Measurements from ENCODE around the gene FAM53B.

FAM53B gene

GRCh38 chr10:124745252-124745651 is 1.1 kb upstream of the FAM53B start:
- TF ChIP-seq ZC3H10 (CRISPR knock-in tag; IDR thresholded peaks at IDR 0.05), result no peak
- TF ChIP-seq BACH2 (CRISPR knock-in tag; IDR thresholded peaks at IDR 0.05; ENCODE audit: borderline replicate concordance), result no peak
- no peak for TF ChIP-seq OSR1 (CRISPR knock-in tag; IDR thresholded peaks at IDR 0.05)
- no peak for TF ChIP-seq ZNF565 (CRISPR knock-in tag; conservative IDR thresholded peaks at IDR 0.05; ENCODE audit: low read depth)
- no peak for TF ChIP-seq ARNTL (CRISPR knock-in tag; IDR thresholded peaks at IDR 0.05; ENCODE audit: borderline replicate concordance, low read depth)
- TF ChIP-seq, protein P1, sequence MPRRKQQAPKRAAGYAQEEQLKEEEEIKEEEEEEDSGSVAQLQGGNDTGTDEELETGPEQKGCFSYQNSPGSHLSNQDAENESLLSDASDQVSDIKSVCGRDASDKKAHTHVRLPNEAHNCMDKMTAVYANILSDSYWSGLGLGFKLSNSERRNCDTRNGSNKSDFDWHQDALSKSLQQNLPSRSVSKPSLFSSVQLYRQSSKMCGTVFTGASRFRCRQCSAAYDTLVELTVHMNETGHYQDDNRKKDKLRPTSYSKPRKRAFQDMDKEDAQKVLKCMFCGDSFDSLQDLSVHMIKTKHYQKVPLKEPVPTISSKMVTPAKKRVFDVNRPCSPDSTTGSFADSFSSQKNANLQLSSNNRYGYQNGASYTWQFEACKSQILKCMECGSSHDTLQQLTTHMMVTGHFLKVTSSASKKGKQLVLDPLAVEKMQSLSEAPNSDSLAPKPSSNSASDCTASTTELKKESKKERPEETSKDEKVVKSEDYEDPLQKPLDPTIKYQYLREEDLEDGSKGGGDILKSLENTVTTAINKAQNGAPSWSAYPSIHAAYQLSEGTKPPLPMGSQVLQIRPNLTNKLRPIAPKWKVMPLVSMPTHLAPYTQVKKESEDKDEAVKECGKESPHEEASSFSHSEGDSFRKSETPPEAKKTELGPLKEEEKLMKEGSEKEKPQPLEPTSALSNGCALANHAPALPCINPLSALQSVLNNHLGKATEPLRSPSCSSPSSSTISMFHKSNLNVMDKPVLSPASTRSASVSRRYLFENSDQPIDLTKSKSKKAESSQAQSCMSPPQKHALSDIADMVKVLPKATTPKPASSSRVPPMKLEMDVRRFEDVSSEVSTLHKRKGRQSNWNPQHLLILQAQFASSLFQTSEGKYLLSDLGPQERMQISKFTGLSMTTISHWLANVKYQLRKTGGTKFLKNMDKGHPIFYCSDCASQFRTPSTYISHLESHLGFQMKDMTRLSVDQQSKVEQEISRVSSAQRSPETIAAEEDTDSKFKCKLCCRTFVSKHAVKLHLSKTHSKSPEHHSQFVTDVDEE (CRISPR knock-in tag; IDR thresholded peaks at IDR 0.05), result no peak
- TF ChIP-seq GLIS3 (CRISPR knock-in tag; IDR thresholded peaks at IDR 0.05), result no peak
- TF ChIP-seq PPARA (CRISPR knock-in tag; IDR thresholded peaks at IDR 0.05; ENCODE audit: borderline replicate concordance), result no peak
- TF ChIP-seq ZFP30 (CRISPR knock-in tag; IDR thresholded peaks at IDR 0.05), result no peak
- TF ChIP-seq ESRRG (CRISPR knock-in tag; IDR thresholded peaks at IDR 0.05), result no peak
- no peak for TF ChIP-seq SNAI2 (CRISPR knock-in tag; IDR thresholded peaks at IDR 0.05)
- TF ChIP-seq, protein P2, sequence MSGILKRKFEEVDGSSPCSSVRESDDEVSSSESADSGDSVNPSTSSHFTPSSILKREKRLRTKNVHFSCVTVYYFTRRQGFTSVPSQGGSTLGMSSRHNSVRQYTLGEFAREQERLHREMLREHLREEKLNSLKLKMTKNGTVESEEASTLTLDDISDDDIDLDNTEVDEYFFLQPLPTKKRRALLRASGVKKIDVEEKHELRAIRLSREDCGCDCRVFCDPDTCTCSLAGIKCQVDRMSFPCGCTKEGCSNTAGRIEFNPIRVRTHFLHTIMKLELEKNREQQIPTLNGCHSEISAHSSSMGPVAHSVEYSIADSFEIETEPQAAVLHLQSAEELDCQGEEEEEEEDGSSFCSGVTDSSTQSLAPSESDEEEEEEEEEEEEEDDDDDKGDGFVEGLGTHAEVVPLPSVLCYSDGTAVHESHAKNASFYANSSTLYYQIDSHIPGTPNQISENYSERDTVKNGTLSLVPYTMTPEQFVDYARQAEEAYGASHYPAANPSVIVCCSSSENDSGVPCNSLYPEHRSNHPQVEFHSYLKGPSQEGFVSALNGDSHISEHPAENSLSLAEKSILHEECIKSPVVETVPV (CRISPR knock-in tag; IDR thresholded peaks at IDR 0.05), result no peak
- no peak for TF ChIP-seq ZNF8 (CRISPR knock-in tag; IDR thresholded peaks at IDR 0.05)
- no peak for TF ChIP-seq TOX (CRISPR knock-in tag; IDR thresholded peaks at IDR 0.05; ENCODE audit: borderline replicate concordance)
- no peak for TF ChIP-seq ISL1 (CRISPR knock-in tag; IDR thresholded peaks at IDR 0.05)
- no peak for TF ChIP-seq ZNF70 (CRISPR knock-in tag; IDR thresholded peaks at IDR 0.05)
- no peak for TF ChIP-seq PATZ1 (CRISPR knock-in tag; IDR thresholded peaks at IDR 0.05; ENCODE audit: borderline replicate concordance)
- TF ChIP-seq, protein P3, sequence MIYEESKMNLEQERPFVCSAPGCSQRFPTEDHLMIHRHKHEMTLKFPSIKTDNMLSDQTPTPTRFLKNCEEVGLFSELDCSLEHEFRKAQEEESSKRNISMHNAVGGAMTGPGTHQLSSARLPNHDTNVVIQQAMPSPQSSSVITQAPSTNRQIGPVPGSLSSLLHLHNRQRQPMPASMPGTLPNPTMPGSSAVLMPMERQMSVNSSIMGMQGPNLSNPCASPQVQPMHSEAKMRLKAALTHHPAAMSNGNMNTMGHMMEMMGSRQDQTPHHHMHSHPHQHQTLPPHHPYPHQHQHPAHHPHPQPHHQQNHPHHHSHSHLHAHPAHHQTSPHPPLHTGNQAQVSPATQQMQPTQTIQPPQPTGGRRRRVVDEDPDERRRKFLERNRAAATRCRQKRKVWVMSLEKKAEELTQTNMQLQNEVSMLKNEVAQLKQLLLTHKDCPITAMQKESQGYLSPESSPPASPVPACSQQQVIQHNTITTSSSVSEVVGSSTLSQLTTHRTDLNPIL (CRISPR knock-in tag; IDR thresholded peaks at IDR 0.05; ENCODE audit: low read depth), result no peak
- no peak for ATAC-seq

DNA sequence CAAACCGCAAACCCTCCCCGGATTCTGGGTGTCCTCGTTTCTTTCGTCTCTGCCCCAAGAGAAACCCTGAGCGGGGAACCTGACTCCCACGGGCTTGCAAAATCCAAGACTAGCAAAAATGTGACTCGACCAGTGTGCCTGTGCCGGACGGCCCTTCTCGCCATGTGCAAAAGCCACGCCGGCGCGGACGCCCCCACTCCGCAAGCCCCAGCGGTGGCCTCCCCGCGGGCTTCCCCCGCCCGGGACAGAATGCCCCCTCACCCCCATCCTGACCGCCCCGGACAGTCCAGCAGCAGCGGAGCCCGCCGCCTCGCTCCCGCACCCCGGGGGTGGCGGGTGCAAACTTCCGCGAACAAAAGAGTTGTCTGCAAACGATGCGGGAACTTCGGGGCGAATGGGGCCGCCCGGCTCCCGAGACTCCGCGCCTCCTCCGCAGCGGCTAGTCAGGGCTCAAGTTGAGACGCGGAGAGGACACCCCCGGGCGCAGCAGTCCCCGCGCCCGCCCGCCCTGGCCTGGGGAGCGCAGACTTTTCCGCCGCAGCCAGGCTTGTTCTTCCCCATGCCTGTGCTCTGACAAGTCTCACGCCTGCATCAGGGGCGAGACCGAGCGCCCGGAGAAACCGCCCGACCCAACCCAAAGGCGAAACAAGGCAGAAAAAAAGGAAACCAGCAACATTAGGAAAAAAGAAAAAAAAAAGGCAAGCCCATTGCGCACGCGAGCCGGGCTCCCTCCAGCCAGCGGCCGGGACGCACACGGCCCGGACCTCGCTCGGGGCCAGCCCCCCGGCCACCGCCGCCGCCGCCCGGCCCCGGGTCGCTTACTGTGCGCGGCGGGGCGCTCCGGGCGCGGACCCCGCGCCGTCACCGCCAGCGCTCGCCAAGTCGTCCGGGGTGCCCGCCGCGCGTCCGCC is 732 bp downstream of the FAM53B start:
- ATAC-seq, result peak; percentile 39
- TF ChIP-seq TOX (CRISPR knock-in tag; IDR thresholded peaks at IDR 0.05; ENCODE audit: borderline replicate concordance), result no peak
- TF ChIP-seq, protein P3 (CRISPR knock-in tag; IDR thresholded peaks at IDR 0.05; ENCODE audit: low read depth), result no peak
- TF ChIP-seq OSR1 (CRISPR knock-in tag; IDR thresholded peaks at IDR 0.05), result no peak
- TF ChIP-seq GLIS3 (CRISPR knock-in tag; IDR thresholded peaks at IDR 0.05), result no peak
- no peak for TF ChIP-seq ZNF70 (CRISPR knock-in tag; IDR thresholded peaks at IDR 0.05)
- no peak for TF ChIP-seq BACH2 (CRISPR knock-in tag; IDR thresholded peaks at IDR 0.05; ENCODE audit: borderline replicate concordance)
- no peak for TF ChIP-seq ZC3H10 (CRISPR knock-in tag; IDR thresholded peaks at IDR 0.05)
- TF ChIP-seq ZNF565 (CRISPR knock-in tag; conservative IDR thresholded peaks at IDR 0.05; ENCODE audit: low read depth), result no peak
- no peak for TF ChIP-seq ZNF8 (CRISPR knock-in tag; IDR thresholded peaks at IDR 0.05)
- no peak for TF ChIP-seq ZFP30 (CRISPR knock-in tag; IDR thresholded peaks at IDR 0.05)
- no peak for TF ChIP-seq SNAI2 (CRISPR knock-in tag; IDR thresholded peaks at IDR 0.05)
- no peak for TF ChIP-seq PATZ1 (CRISPR knock-in tag; IDR thresholded peaks at IDR 0.05; ENCODE audit: borderline replicate concordance)
- no peak for TF ChIP-seq RARB (CRISPR knock-in tag; IDR thresholded peaks at IDR 0.05)
- TF ChIP-seq PPARA (CRISPR knock-in tag; IDR thresholded peaks at IDR 0.05; ENCODE audit: borderline replicate concordance), result no peak
- TF ChIP-seq, protein P2 (CRISPR knock-in tag; IDR thresholded peaks at IDR 0.05), result no peak
- no peak for TF ChIP-seq POU6F1 (CRISPR knock-in tag; IDR thresholded peaks at IDR 0.05; ENCODE audit: borderline replicate concordance, low read depth)

All from SK-N-SH treated with all-trans-retinoic acid at 6 μM for 48 hours (cell line).